Dedifferentiated amniotic fluid mesenchymal stem cell (primary cell): ENCODE measurements around the gene ERVW-1.
"Not testable (repeated sequence)": the region's sequence is repeated elsewhere in the genome, so short reads cannot be mapped to it uniquely, and the experiment has no call there.

Source experiments
- DNase-seq: peaks from one replicate; pipeline ENCODE4 v3.0.0-alpha.2; 2016; ENCODE audit errors: extremely low spot score

Gene ERVW-1, protein sequence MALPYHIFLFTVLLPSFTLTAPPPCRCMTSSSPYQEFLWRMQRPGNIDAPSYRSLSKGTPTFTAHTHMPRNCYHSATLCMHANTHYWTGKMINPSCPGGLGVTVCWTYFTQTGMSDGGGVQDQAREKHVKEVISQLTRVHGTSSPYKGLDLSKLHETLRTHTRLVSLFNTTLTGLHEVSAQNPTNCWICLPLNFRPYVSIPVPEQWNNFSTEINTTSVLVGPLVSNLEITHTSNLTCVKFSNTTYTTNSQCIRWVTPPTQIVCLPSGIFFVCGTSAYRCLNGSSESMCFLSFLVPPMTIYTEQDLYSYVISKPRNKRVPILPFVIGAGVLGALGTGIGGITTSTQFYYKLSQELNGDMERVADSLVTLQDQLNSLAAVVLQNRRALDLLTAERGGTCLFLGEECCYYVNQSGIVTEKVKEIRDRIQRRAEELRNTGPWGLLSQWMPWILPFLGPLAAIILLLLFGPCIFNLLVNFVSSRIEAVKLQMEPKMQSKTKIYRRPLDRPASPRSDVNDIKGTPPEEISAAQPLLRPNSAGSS

DNA sequence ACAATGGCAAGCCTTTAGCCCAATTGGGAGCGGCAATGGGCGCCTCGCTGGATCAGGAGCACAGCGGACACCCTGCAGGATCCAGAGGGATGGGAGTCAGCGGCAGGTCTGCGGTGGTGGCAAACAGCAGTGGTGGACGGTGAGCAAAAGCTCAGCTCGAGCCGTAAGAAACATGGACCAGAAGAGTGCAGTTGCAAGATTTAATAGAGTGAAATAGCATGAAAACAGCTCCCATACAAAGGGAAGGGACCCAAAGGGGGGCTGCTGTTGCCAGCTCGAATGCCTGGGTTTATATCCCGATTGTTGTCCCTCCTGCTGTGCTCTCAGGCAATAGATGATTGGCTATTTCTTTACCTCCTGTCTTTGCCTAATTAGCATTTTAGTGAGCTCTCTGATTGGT lies at the start of gene ERVW-1:
Gene ERVW-1 (minus strand): TSS at position 266 of the 400 bp plus-strand sequence. CDS start 7,565 bp downstream, outside the sequence.
- not testable (repeated sequence) for DNase-seq

DNA sequence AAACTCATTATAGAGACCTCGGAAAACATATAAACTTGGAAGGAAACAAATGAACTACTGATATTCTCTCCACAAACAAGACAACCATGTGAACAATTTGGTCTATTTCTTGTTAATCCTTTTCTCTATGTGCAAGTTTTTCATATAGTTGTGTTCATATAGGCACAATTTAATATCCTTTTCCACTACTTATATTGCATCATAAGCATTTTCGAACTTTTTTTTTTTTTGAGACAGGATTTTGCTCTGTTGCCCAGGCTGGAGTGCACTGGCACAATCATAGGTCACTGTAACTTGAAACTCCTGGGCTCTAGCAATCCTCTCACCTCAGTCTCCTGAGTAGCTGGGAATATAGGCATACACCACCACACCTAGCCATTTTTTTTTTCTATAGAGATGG lies 45.4 kb upstream of the ERVW-1 start:
- no peak for DNase-seq

DNA sequence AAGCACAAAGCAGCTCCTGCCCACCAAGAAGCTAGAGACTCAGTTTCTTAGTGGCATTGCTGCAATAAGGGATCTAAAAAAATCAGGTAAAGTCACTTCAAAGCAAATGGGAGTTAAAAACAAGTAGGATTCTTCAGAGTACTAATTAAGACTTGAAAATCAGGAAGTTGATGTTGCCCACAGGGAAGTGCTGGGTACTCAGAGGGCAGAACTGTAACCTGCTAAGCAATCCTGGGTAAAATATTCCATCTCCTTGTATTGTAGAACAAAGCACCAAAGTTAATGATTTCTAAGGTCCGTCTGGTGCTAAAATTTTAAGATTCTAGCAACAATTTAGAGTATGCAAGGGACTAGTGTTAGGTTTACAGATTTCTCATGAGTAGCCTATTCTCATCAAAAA lies 42.3 kb upstream of the ERVW-1 start:
- no peak for DNase-seq

DNA sequence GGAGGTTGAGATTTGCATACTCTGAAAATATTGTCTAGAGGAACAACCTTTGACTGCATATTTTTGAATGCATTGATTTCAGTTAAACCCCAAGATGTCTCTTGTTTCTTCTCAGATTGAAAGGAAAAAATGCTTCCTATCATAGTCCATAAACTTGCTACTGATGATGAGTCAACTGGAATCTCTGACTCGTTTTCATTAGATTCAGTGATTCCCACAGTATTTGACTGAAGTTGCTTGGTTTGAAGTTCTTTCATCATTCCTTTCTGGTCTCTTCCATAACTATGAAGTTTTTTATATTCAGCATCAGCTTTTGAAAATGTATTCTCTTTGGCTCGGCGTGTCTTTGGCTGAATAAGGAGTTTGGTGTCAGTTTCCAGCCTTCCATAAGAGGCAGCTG lies 39.9 kb upstream of the ERVW-1 start:
- DNase-seq = no peak

DNA sequence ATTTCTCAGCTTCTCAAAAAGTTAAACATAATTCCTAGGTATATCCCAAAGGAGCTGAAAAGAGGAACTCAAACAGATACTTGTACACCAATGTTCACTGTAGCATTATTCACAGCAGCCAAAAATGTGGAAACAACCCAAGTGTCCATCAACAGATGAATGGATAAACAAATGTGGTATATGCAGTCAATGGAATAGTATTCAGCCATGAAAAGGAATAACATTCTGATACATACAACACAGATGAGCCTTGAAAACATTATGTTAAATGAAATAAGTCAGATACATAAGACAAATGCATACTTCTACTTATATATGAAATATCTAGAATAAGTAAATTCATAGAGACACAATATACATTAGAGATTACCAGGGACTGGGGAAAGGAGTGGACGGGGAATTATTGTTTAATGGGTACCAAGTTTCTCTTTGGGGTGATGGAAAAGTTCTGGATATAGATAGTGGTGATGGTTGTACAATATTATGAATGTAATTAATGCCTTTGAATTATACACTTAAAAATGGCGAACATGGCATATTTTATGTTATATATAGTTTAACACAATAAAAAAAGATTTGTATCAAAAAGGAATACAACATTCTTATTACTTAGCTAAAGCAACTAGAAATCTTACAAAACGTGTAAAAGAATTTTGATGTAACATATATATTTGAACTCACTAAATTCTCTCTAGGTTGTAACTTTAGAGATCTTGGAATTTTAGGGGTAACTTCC lies 35.6 kb upstream of the ERVW-1 start:
- no peak for DNase-seq

DNA sequence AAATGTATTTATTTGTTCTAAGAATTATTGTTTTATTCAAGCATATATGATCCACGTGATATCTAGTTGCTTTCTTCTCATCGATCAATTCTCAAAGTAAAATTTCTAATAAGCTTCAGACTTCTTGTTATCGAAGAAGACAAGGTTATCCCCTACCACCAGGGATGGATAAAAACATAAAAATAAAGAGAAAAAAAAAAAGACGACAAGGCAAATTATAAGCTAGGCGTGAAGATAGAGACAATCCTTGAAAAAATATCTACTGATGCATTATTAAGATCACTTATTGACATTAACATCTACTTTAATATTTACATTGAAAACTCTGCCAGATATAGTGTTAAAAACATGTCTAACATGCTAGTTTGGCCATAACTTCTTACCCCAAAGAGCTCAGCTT lies 31.2 kb upstream of the ERVW-1 start:
- no peak for DNase-seq

DNA sequence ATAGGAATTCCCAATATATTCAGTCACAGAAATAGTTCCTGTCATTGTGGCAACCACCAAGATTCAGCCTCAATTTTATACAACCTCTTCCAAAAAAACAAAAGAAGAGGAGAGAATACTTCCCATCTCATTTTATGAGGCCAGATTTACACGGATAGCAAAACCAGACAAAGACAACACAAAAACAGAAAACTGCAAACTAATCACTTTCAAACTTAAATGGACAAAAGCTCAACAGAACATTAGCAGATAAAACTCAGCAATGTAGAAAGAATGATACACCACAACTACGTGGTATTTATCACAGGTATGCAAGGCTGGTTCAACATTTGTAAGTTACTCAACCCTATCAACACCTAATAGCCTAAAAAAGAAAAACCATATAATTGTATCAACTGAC lies 28.6 kb upstream of the ERVW-1 start:
- no peak for DNase-seq

DNA sequence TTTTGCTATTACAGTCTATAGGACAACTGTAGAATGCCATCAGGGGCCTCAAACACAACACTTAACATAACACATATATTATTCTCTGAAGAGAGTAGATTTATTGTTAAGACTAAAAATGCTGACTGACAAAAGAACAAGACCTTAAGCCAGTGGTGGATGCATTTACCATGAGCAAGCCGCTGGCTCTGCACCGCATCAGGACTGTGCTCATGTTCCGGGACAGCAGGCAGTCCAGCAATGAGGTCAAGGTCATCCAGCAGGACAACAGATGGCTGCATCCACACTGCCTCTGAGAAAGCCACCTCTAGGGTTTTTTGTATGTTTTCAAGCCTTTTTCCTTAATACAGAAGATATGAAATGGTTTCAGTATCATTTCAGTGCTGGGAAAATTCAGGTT lies 26.8 kb upstream of the ERVW-1 start:
- DNase-seq = no peak

DNA sequence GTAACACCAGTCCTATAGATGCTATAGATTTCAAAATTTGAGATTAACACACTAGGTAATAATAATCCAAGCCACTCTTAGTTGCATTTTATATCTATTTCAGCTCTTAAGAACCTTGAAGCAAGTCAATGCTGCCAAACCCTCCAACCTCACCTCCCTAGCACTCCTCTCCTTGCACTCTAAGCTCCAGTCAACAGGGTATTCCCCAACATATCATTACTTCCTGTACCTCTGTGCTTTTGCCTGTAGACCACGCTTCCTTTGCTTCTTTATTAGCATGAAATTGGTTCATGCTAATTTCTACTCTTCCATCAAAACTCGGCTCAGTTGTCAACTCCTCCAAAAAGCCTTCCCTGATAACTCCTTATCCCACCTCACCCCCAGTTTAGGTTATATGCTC lies 26.0 kb upstream of the ERVW-1 start:
- no peak for DNase-seq

DNA sequence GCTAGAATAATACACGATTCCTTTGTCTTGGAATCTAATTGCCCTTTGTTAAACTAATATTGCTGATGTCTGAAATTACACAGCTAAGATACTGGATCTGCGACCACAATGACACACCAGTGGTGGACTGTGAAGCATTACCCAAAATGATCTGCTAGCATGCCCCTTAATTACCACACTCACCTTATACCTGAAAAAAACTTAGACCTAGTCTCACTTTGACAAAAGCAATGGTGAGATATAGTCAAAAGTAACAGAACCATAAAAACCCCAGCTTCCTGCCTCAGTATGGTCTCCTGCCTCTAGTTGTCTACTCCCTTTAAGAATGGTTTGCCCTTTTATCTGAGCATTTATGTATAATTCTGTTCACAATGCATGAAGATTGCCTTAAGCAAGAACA lies 20.8 kb upstream of the ERVW-1 start:
- DNase-seq = no peak

DNA sequence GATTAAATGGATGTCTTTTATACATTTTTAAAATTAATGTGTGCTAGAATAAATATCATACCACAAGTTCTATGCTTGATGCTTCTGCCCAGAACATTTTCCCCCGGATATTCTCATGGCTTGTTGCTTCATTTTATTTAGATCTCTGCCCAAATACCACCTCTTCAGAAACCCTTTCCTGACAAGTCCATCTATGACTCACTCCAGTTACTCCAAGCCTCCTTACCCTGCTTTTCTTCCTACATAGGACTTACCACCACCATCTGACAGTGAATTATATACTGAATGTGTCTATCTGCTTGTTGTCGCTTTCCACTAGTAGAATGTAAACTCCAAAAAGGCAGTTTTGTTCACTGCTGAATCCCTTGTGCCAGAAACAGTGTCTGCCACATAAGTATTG lies 19.1 kb upstream of the ERVW-1 start:
- DNase-seq = no peak

DNA sequence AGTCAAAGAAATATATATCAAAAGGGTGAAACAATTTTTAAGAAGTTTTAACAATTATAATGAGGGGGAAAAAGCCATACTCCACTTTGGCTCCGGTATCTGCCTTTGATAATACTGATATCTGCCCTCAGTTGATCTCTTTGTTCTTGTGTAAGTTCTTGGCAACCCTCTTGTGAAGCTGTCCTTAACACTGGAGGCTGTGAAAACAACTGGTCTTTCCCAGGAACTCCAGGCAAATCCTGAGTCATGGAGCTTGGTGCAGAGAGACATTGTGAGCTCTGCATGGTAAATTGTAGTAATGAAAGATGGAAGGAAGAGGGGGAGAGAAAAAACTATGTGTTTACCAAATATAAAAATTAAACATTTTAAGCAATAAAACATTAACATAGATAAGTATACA lies 11.9 kb upstream of the ERVW-1 start:
- DNase-seq = no peak

DNA sequence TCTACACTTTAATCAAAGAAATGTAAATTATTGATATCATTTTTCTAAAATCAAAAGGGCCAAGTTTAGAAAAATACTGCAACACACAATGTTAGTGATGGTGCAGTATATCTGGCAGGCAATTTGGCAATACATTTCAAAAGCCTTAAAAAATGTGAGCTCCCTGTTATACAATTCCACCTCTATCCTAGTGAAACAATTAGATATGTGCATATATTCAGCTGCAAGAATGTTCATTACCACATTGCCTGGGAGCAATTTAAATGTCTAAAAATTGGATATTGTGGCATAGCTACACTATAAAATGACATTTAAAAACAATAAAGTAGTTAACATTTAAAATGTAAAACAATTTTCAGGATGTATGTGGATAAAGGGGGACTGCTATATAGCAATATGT lies 10.1 kb upstream of the ERVW-1 start:
- DNase-seq = no peak

DNA sequence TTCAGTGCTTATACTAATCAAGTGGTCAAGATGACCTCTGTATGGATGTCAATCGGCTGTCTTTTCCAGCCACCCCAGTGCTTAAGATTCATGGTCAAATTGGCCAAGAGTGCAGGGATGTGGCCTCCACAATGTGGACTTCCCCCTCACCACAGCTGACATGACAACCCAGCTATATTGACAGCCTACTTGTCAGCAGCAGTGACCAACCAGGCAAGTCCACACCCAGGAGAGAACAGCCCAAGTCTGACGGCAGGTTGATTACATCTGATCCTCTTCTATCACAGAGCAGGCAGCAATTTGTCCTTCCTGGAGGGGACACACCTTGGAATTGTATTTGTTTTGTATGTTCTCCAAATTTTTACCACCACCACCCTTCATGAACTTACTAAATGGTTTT lies 8.2 kb upstream of the ERVW-1 start:
- DNase-seq = no peak

DNA sequence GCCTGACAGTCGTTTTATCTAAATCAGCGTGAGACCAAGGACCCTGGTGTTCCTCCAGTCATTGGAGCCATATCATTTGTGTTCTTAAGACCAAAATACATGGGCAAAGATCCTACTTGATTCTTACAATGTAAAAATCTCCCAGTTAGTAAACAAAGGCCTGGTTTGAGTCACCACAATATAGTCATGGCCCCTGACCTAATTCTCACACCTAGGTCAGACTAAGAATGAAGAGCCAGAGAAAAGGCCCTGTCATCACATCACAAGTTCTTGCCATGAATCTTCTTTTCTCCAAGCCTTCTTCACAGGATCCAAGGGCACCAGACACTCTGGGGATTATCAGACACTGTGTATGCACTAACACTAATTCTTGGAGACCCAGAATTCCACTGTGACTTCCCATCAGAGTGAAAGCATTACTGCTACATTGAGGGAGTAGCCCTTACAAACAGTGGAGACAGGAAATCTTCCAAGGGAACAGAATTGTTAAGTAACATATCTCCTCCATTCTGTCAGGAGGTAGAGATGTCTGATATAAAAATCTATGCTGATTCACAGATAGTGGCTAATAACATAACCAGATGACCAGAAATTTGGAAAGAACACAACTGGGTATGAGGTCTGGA lies 7.6 kb upstream of the ERVW-1 start:
- no peak for DNase-seq

DNA sequence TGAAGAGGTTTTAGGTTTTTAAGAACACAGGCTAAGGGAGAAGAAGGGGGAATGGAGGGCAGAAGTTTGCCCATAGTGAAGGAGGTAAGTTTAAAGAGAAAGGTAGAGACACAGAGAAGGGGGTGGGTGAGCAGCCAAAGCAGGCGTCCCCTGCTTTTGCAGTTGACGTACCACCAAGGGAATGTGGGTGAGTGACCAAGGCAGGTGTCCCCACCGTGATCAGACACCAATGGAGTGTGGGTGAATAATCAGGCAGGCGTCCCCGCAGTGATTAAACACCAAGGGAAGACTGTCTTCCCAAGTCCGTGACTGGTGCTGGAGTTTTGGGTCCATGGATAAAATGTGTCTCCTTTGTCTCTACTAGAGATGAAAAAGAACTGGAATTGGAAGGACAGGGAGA lies 6.5 kb upstream of the ERVW-1 start:
- DNase-seq = not testable (repeated sequence)

DNA sequence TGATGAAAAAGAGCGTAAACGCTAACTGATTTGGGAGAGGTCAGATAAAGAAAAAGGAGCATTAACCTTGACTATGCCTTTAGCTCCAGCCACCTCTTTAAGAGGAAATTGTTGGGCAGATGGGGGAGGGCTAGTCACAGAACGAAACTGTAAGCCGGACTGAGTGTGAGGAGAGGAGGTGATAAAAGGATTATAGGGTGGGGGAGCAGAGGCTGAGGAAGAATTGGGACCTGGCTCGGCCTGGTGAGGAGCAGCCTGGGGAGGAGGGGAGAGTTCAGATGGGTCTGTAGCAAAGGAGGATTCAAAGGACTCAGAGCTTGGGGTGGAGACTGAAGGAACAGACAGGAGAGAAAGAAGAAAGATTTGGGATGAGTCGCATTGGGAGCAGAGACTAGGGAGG lies 5.9 kb upstream of the ERVW-1 start:
- DNase-seq = not testable (repeated sequence)

DNA sequence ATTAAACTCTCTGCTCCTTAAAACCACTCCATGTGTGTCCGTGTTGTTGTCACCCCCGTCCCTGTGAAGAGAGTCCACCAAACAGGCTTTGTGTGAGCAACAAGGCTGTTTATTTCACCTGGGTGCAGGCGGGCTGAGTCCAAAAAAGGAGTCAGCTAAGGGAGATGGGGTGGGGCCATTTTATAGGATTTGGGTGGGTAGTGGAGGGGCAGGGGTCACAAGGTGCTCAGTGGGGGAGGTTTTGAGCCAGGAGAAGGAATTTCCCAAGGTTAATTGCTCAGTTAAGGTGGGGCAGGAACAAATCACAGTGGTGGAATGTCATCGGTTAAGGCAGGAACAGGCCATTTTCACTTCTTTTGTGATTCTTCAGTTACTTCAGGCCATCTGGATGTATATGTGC lies 1.4 kb upstream of the ERVW-1 start:
- not testable (repeated sequence) for DNase-seq

DNA sequence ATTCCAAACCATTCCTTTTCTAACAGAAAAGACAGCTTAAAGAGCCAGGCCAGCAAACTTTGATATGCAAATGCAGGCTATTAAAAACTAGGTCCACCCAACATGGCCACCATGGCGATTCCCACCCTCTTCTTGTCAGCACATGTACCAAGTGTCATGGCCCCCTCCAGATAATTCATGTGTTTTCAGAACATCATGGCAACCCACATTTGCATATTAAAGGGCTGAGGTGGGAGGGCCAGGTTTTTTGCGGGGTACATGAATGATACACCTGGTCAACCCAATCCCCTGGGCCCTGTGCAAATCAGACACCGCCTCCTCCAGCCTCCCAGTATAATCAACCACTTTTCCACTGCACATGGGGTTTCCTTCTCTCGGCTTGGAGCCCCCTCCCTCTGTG lies 965 bp upstream of the ERVW-1 start:
- DNase-seq = no peak

DNA sequence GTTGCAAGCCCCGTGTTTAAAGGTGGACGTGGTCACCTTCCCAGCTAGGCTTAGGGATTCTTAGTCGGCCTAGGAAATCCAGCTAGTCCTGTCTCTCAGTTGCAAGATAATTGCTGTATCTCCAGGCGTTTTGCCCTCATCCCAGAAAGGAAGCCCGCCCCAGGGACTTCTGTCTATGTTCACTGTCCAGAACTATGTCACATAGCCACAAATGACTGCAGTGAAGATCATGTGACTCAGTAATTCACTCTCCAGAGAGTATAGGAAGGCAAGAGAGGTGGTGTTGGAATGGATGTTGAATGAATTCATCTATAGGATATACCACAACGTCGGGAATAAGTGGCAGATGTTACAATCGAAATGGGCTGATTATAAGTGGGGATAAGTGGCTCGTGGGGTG lies 349 bp upstream of the ERVW-1 start:
- no peak for DNase-seq

DNA sequence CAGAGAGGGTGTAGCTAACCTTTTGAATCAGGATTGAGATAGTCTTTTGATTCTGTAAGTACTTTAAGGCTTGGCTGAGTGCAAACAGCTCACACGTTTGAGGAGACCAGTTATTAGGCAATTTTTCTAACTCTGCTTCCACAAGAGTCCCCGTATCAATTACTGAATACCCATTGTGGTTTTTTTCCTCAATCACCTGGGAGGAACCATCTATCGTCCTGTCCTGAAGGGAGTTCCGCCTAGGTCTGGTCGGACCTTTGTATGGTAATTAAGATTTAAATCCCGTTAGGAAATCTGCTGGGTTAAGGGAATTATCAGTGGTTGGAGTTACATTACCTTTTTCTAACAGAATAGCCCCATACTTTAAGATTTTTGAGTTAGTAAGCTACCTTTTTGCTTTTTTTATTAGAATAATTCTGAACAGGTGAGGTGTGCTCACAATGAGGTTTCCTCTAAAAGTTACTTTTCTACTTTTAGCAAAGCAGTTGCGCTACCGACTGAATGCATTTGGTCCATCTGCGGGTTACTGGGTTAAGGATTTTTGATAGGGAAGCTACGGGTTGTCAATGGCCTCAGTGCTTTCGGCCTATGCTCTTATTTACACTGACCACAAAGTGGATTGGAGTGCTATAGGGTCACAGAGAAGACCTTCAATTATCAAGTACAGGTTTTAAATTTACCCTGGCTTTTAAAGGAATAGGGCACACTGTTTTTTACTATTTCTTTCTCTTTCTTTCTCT lies 1.7 kb downstream of the ERVW-1 start:
- not testable (repeated sequence) for DNase-seq

DNA sequence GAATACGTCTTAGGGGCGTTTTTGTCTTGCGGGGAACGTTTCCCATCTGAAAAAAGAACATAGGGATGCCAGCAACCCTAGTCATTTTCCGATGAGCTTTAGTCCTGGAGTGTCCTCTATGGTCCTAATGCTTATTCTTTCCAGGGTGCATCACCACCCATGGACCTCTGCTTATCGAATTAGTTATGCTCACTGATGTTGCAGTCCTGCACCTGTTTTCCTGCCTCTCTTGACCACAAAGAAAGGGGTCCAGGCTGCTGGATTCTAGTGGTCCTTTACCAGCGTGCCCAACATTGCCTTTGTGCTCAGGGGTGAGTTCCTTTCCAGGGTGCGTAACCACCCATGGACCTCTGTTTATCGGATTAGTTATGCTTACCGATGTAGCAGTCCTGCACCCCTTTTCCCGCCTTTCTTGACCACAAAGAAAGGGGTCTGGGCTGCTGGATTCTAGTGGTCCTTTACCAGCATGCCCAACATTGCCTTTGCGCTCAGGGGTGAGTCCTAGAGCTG lies 2.4 kb downstream of the ERVW-1 start:
- DNase-seq = not testable (repeated sequence)
